HepG2 (cell line): ENCODE data around the gene BRD8. TPM values are rescaled to one million over a fixed set of nuclear protein-coding genes. Genes with fewer than 3 reads are reported as not detected.
A peak's percentile ranks its signal among the peaks of the same experiment; 100 is the strongest.

ENCODE experiments used
- FLYWCH1 ChIP-seq: sonication (generic); formaldehyde crosslinking; IDR thresholded peaks from 2 replicates; pipeline ENCODE4 v1.8.1; 2023; ENCODE audit warnings: mild to moderate bottlenecking, missing genetic modification reagents
- NCOR1 ChIP-seq: fragments of 200-600 bp; sonication (generic); IDR thresholded peaks from 2 replicates; pipeline ENCODE4 v1.7.0; 2017; ENCODE audit warnings: antibody characterized with exemption, low read length, borderline replicate concordance
- NR3C1 ChIP-seq: sonication (generic); formaldehyde crosslinking; IDR thresholded peaks from 2 replicates; pipeline ENCODE4 v1.4.0; 2020; ENCODE audit warnings: missing genetic modification reagents
- PBX2 ChIP-seq: IDR thresholded peaks from 2 replicates; pipeline ENCODE4 v1.6.1; 2016; ENCODE audit warnings: control low read depth
- RARG ChIP-seq: sonication (generic); formaldehyde crosslinking; IDR thresholded peaks from 2 replicates; pipeline ENCODE4 v1.4.0; 2020; ENCODE audit warnings: low read depth, mild to moderate bottlenecking, missing genetic modification reagents
- RBM39 ChIP-seq: fragments of 200-400 bp; formaldehyde crosslinking; IDR thresholded peaks from one replicate; pipeline ENCODE4 v1.6.1; 2018; ENCODE audit warnings: antibody characterized with exemption, mild to moderate bottlenecking, low read depth, low read length; ENCODE audit not compliant: poor library complexity, severe bottlenecking
- SP1 ChIP-seq, 2 experiments: fragments of 450-650 bp in 1 of 2; sonication (generic) in 1 of 2; formaldehyde crosslinking in 1 of 2; IDR thresholded peaks; 2 replicates each; pipeline versions ENCODE4 v1.4.0 to v1.6.1; 2016 to 2020; ENCODE audit warnings: missing genetic modification reagents in 1 of 2
- ZNF10 ChIP-seq: sonication (generic); formaldehyde crosslinking; IDR thresholded peaks from 2 replicates; pipeline ENCODE4 v1.4.0; 2020; ENCODE audit warnings: mild to moderate bottlenecking, low read depth, missing genetic modification reagents, borderline replicate concordance
- ZNF136 ChIP-seq: sonication (generic); formaldehyde crosslinking; IDR thresholded peaks from 2 replicates; pipeline ENCODE4 v1.8.1; 2022; ENCODE audit warnings: low read depth, mild to moderate bottlenecking, moderate library complexity, missing genetic modification reagents
- ZNF337 ChIP-seq: sonication (generic); formaldehyde crosslinking; IDR thresholded peaks from 2 replicates; pipeline ENCODE4 v1.5.1; 2020; ENCODE audit warnings: missing genetic modification reagents, low read depth, mild to moderate bottlenecking, borderline replicate concordance
- ZNF501 ChIP-seq: sonication (generic); formaldehyde crosslinking; IDR thresholded peaks from 2 replicates; pipeline ENCODE4 v1.5.1; 2020; ENCODE audit warnings: mild to moderate bottlenecking, moderate library complexity, missing genetic modification reagents
- ZNF687 ChIP-seq: sonication (generic); formaldehyde crosslinking; IDR thresholded peaks from 2 replicates; pipeline ENCODE4 v1.5.1; 2020; ENCODE audit warnings: mild to moderate bottlenecking, missing genetic modification reagents, moderate library complexity
- polyA plus RNA-seq, 8 experiments: library from polyadenylated mRNA; depleted of rRNA in 3 of 8; stranded (reverse) in 7 of 8; unstranded in 1 of 8; fragments of >200 nt; fragmentation: Illumina TruSeq in 4 of 8; extraction: Trizol in 4 of 8; gene quantifications; 2 replicates each; pipeline versions ENCODE4 v1.2.1 to v1.2.3, GENCODE V29; 2011 to 2016; ENCODE audit warnings: low read depth in 4 of 8, missing spikeins in 1 of 8, mixed read lengths in 1 of 8; ENCODE audit not compliant: insufficient read depth in 1 of 8
- total RNA-seq, 5 experiments: library from RNA; depleted of rRNA; stranded (reverse); fragments of >200 nt; fragmentation: Illumina TruSeq; extraction: Trizol; gene quantifications; 2 replicates each; pipeline ENCODE4 v1.2.3, GENCODE V29; 2016; ENCODE audit warnings: low read depth in 1 of 5
- TF ChIP-seq, protein P1 (sequence below): IDR thresholded peaks from 2 replicates; pipeline ENCODE4 v1.6.1; 2016; ENCODE audit warnings: mild to moderate bottlenecking
- TF ChIP-seq, protein P2 (sequence below): sonication (generic); formaldehyde crosslinking; IDR thresholded peaks from 2 replicates; pipeline ENCODE4 v1.9.0; 2021; ENCODE audit warnings: missing genetic modification reagents, borderline replicate concordance
- TF ChIP-seq, protein P3 (sequence below): sonication (generic); formaldehyde crosslinking; IDR thresholded peaks from 2 replicates; pipeline ENCODE4 v1.4.0; 2020; ENCODE audit warnings: mild to moderate bottlenecking, low read depth, missing genetic modification reagents

BRD8 gene
- total and polyA plus RNA-seq, 2 of the 13 experiments (the other 11 are each of a cell fraction or from before 2014, with no cell fraction given), result 62.5 to 71.1 TPM

GRCh38 chr5:138213161-138214029 lies 35.0 kb upstream of the BRD8 start, which contains the start of gene CDC23 (continued):
- TF ChIP-seq PBX2 (CRISPR knock-in tag), result 0 out of 2 replicates have a peak, but pooled peaks have one; percentile 41
- no peak for TF ChIP-seq FLYWCH1 (CRISPR knock-in tag)
- TF ChIP-seq, protein P1, sequence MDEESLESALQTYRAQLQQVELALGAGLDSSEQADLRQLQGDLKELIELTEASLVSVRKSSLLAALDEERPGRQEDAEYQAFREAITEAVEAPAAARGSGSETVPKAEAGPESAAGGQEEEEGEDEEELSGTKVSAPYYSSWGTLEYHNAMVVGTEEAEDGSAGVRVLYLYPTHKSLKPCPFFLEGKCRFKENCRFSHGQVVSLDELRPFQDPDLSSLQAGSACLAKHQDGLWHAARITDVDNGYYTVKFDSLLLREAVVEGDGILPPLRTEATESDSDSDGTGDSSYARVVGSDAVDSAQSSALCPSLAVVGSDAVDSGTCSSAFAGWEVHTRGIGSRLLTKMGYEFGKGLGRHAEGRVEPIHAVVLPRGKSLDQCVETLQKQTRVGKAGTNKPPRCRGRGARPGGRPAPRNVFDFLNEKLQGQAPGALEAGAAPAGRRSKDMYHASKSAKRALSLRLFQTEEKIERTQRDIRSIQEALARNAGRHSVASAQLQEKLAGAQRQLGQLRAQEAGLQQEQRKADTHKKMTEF, result no peak
- TF ChIP-seq, protein P2, sequence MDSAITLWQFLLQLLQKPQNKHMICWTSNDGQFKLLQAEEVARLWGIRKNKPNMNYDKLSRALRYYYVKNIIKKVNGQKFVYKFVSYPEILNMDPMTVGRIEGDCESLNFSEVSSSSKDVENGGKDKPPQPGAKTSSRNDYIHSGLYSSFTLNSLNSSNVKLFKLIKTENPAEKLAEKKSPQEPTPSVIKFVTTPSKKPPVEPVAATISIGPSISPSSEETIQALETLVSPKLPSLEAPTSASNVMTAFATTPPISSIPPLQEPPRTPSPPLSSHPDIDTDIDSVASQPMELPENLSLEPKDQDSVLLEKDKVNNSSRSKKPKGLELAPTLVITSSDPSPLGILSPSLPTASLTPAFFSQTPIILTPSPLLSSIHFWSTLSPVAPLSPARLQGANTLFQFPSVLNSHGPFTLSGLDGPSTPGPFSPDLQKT, result no peak
- no peak for TF ChIP-seq NR3C1 (CRISPR knock-in tag)
- TF ChIP-seq NCOR1, result no peak
- TF ChIP-seq ZNF10, result no peak
- no peak for TF ChIP-seq RARG (CRISPR knock-in tag)
- peak; percentile 74 for TF ChIP-seq ZNF501 (CRISPR knock-in tag)
- TF ChIP-seq SP1 (IDR thresholded peaks at IDR 0.05), result no peak
- TF ChIP-seq SP1 (CRISPR knock-in tag; IDR thresholded peaks at IDR 0.05), result peak; percentile 78; the same call in 1 of the 2 replicates
- TF ChIP-seq ZNF136 (CRISPR knock-in tag), result 0 out of 2 replicates have a peak, but pooled peaks have one; percentile 28
- TF ChIP-seq, protein P3, sequence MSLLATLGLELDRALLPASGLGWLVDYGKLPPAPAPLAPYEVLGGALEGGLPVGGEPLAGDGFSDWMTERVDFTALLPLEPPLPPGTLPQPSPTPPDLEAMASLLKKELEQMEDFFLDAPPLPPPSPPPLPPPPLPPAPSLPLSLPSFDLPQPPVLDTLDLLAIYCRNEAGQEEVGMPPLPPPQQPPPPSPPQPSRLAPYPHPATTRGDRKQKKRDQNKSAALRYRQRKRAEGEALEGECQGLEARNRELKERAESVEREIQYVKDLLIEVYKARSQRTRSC (CRISPR knock-in tag), result no peak
- TF ChIP-seq ZNF687 (CRISPR knock-in tag), result peak; percentile 53
- 0 out of 2 replicates have a peak, but pooled peaks have one; percentile 1 for TF ChIP-seq ZNF337 (CRISPR knock-in tag)
- no peak for TF ChIP-seq RBM39
